Measurements from ENCODE around the gene PDIK1L.

PDIK1L gene

GRCh38 chr1:26079178-26079563, 32.5 kb upstream of the PDIK1L start:
- POLR2A ChIA-PET (ENCODE audit: low non-redundant PET), result no interaction called here
- DNase-seq (ENCODE audit: low spot score), result no peak
- CTCF ChIA-PET, result interaction anchor here (0.5 to 0.7 kb wide), 3 partner anchors 23 to 1727 kb away, joined by 3 read pairs; no protein-coding TSS in a partner anchor
- H3K27ac ChIP-seq, result no peak overlapping the region
- TF ChIP-seq, protein P1, sequence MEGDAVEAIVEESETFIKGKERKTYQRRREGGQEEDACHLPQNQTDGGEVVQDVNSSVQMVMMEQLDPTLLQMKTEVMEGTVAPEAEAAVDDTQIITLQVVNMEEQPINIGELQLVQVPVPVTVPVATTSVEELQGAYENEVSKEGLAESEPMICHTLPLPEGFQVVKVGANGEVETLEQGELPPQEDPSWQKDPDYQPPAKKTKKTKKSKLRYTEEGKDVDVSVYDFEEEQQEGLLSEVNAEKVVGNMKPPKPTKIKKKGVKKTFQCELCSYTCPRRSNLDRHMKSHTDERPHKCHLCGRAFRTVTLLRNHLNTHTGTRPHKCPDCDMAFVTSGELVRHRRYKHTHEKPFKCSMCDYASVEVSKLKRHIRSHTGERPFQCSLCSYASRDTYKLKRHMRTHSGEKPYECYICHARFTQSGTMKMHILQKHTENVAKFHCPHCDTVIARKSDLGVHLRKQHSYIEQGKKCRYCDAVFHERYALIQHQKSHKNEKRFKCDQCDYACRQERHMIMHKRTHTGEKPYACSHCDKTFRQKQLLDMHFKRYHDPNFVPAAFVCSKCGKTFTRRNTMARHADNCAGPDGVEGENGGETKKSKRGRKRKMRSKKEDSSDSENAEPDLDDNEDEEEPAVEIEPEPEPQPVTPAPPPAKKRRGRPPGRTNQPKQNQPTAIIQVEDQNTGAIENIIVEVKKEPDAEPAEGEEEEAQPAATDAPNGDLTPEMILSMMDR (conservative IDR thresholded peaks at IDR 0.05; ENCODE audit: low read depth), result no peak

DNA sequence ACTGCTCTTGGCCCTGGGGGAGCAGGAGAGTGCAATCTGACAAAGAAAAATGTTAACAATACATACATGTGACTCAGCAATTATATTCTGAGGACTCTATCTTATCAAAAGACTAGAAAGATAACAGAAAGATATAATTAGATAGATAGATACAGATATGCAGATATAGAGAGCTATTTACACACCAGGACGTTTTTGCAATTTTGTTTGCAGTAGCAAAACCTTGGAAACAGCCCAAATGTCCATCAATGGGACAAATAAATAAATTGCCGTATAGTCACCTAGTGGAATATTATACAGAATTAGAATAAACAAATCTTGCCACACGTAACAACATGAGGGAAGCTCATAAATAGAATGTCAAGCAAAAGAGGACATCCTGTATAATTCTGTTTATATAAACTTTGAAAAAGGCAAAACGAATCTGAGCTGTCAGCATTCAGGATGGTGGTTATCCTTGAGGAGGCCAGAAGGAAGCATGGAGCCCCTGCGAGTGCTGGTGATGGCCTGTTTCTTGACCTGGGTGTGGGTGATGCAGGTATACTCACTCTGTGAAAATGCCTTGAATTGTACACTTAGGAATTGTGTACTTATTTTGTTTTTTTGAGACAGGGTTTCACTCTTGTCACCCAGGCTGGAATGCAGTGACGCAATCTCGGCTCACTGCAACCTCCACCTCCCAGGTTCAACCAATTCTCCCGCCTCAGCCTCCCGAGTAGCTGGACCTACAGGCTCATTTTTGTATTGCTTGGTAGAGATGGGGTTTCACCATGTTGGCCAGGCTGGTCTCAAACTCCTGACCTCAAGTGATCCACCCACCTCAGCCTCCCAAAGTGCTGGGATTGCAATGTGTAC, 31.4 kb upstream of the PDIK1L start:
- no peak overlapping the region for H3K27ac ChIP-seq
- ChIA-PET POLR2A (ENCODE audit: low non-redundant PET) (no interaction called here), CTCF (interaction anchor here (0.5 to 1.0 kb wide), 3 partner anchors 22 to 876 kb away, joined by 3 to 6 read pairs (median 3); no protein-coding TSS in a partner anchor)
- TF ChIP-seq, protein P1 (conservative IDR thresholded peaks at IDR 0.05; ENCODE audit: low read depth), result no peak
- no peak for DNase-seq (ENCODE audit: low spot score)

DNA sequence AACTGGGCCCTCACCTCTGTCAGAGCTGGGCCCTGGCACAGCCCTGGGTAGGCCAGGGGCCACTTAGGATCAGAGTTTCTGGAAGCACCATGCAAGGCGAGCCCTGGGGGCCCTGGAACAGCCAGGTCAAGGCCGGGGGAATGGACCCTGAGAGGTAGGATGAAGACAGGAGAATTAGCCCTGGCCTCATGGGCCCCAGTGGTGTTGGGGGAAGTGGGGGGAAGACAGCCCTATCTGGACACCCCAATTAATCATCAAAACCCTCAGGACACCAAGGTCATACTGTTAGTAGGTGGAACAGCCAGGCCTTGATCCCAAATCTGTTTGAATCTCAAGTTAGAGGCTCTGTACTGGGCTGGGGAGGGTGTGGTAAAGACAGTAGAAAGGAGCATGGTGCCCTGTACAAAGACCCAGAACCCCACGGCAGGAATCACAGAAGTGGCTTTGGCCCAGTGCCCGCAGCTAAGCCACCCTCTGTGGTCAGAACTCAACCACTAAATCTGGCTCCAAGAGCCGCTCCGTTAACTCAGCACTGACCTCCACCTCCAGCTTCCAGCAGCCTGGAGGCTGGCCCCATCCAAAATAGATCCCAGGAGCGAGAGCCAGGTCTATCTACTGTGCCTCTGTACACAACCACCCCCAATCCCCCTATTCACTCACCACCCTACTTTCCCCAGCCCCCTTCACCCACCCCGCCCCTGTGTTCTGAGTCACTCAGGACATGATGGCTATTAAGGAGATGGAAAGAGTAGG, 30.2 kb upstream of the PDIK1L start:
- no peak overlapping the region for H3K27ac ChIP-seq
- TF ChIP-seq, protein P1 (conservative IDR thresholded peaks at IDR 0.05; ENCODE audit: low read depth), result no peak
- POLR2A ChIA-PET (ENCODE audit: low non-redundant PET), result no interaction called here
- no peak for DNase-seq (ENCODE audit: low spot score)
- CTCF ChIA-PET, result interaction anchor here (1.2 kb wide), 1 partner anchor 27 kb away, joined by 3 read pairs; no protein-coding TSS in a partner anchor

DNA sequence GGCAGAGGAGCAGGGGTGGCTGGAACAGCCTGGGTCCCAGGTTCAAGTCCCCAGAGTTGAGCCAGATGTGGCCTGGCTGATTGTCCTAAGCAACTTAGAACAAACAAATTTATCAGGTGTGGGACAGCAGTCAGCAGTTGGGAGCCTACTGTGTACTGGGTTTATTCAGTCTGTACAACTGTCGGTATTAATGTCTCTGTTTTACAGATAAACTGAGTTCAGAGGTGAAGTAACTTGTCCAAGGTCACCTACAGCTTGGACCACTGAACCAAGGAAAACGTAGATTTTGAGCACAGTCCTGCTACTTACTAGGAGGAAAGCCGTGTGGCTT, 29.6 kb upstream of the PDIK1L start:
- ChIA-PET CTCF (interaction anchor here (1.2 kb wide), 1 partner anchor 28 kb away, joined by 3 read pairs; no protein-coding TSS in a partner anchor), POLR2A (ENCODE audit: low non-redundant PET) (no interaction called here)
- no peak overlapping the region for H3K27ac ChIP-seq
- no peak for DNase-seq (ENCODE audit: low spot score)
- TF ChIP-seq, protein P1 (conservative IDR thresholded peaks at IDR 0.05; ENCODE audit: low read depth), result no peak

GRCh38 chr1:26083208-26083607, 28.4 kb upstream of the PDIK1L start:
- ChIA-PET CTCF (no interaction called here), POLR2A (ENCODE audit: low non-redundant PET) (no interaction called here)
- TF ChIP-seq, protein P1 (conservative IDR thresholded peaks at IDR 0.05; ENCODE audit: low read depth), result no peak
- H3K27ac ChIP-seq, result no peak overlapping the region
- DNase-seq (ENCODE audit: low spot score), result no peak

GRCh38 chr1:26084091-26084561, 27.5 kb upstream of the PDIK1L start:
- no peak for DNase-seq (ENCODE audit: low spot score)
- TF ChIP-seq, protein P1 (conservative IDR thresholded peaks at IDR 0.05; ENCODE audit: low read depth), result no peak
- H3K27ac ChIP-seq, result no peak overlapping the region
- CTCF ChIA-PET, result no interaction called here
- POLR2A ChIA-PET (ENCODE audit: low non-redundant PET), result no interaction called here

All from RWPE1 (cell line).